Skin epidermis (tissue), 12 donors: ENCODE measurements around the gene GSG1L.

Experiments used
- H3K27ac ChIP-seq, 21 experiments: fragments of 200-600 bp; sonication (generic) in 11 of 21; one replicate each; pipeline ENCODE4 v1.5.0; 2020; ENCODE audit warnings: mild to moderate bottlenecking in 3 of 21, inconsistent platforms in 2 of 21, moderate library complexity in 2 of 21
- H3K4me3 ChIP-seq, 7 experiments: fragments of 200-600 bp; sonication (generic) in 2 of 7; one replicate each; pipeline ENCODE4 v1.5.0; 2020; ENCODE audit warnings: inconsistent platforms in 2 of 7, mild to moderate bottlenecking in 2 of 7, moderate library complexity in 1 of 7

The GSG1L gene

GRCh38 chr16:28063591-28064061, at the start of gene GSG1L:
TSS of gene GSG1L (minus strand) at chr16:28063714. CDS start at chr16:28063424, 290 bp downstream.
- H3K4me3 ChIP-seq = peak within 1 kb of the TSS in 4 of 7 experiments; percentile 11 to 37 (median 18)

DNA sequence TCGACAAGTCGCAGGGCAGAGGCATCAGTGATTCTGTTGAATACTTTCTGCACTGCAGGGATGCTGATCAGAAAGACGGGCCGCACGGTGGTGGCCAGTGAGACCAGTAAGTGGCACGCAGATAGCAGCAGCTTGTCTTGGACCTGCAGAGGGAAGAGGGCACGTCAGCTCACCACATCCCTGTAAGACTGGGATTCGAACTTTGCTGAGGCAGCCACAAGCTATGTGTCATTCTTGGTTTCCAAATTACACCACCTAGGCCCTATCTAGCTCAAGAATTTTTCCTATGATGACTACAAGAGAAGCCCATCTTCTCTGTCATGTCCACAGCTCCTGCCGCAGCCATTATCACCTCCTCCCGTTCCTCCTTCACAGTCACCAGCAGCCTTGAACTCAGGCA, 49.4 kb upstream of the GSG1L start:
- no peak overlapping the region for H3K27ac ChIP-seq
- no peak overlapping the region for H3K4me3 ChIP-seq

More at GRCh38 chr16:28063591-28064061, at the start of gene GSG1L:
- no peak within 1 kb of the TSS for H3K27ac ChIP-seq

GRCh38 chr16:28110977-28111376, 47.5 kb upstream of the GSG1L start:
- Histone ChIP-seq H3K27ac (no peak overlapping the region), H3K4me3 (no peak overlapping the region)

- peak overlapping the region in 4 of 21 experiments; percentile 10 to 44 (median 24) for H3K27ac ChIP-seq
- no peak overlapping the region for H3K4me3 ChIP-seq
Measured at GRCh38 chr16:28110479-28110878, 47.0 kb upstream of the GSG1L start.

- H3K27ac ChIP-seq = peak overlapping the region in 4 of 21 experiments; percentile 10 to 44 (median 24)
- no peak overlapping the region for H3K4me3 ChIP-seq
Measured at GRCh38 chr16:28110074-28110473, 46.6 kb upstream of the GSG1L start.

- Histone ChIP-seq H3K4me3 (no peak overlapping the region), H3K27ac (peak overlapping the region in 1 of 21 experiments; percentile 24)
Measured at GRCh38 chr16:28108590-28109247, 45.2 kb upstream of the GSG1L start.

DNA sequence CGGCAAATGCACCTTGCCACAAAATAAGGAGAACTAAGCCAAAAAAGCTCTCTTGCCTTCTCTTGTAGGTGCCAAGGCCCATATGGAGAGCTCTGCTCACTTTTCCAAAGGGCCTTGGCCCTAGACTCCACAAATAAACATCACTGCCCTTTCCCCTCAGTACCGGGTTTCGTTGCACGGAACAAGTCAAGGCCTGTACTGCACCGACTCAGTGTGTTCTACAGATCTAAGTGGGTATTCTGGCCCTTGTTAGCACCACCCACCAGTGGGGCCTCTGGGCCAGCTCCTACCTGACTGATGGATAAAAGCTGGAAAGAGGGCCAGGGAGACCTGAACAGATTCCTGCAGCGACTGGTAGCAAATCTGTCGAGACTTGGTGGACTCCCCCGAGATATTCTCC, 43.7 kb upstream of the GSG1L start:
- H3K27ac ChIP-seq = peak overlapping the region in 2 of 21 experiments; percentile 14 to 57
- H3K4me3 ChIP-seq = no peak overlapping the region

- Histone ChIP-seq H3K4me3 (no peak overlapping the region), H3K27ac (peak overlapping the region in 3 of 21 experiments; percentile 11 to 57 (median 14))
Measured at GRCh38 chr16:28106467-28107215, 43.1 kb upstream of the GSG1L start.

DNA sequence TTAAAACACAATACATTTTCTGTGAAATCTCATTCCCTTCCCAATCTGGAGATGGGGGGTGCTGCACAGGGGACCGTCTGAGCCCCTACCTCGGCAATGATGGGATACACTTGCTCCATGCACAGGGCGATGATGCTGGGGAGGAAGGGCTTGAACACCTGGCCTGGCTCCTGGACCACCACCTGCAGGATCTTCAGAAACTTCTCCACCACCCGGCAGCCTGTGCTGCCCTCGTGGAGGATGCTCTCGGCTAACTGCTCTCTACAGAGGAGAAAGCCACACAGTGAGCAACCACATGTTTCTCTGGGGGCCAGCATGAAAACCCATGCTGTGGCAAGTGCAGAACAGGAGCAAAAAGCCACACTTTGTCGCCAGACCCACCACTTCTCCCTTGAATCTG, 42.4 kb upstream of the GSG1L start:
- Histone ChIP-seq H3K4me3 (no peak overlapping the region), H3K27ac (no peak overlapping the region)

DNA sequence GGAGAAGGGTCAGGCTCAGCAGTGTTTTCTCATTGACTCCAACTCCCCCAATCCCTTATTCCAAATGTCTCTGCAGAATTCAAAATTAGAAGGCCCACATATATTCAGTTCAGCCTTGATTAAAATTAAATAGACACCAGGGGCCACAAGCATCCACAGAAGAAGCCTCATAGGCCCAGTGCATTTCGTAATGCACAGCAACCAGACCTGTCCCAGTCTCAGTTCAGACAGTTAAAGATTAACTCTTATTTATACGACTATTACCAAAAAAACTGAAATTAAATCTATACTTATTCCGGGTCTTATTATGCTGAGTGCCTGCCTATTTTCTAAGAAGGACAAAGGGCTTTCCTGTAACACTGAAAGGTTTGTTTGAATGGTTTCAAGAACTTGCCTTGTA, 41.8 kb upstream of the GSG1L start:
- Histone ChIP-seq H3K27ac (no peak overlapping the region), H3K4me3 (no peak overlapping the region)

GRCh38 chr16:28104404-28104803, 40.9 kb upstream of the GSG1L start:
- Histone ChIP-seq H3K27ac (no peak overlapping the region), H3K4me3 (no peak overlapping the region)

GRCh38 chr16:28103516-28104170, 40.1 kb upstream of the GSG1L start:
- Histone ChIP-seq H3K4me3 (no peak overlapping the region), H3K27ac (no peak overlapping the region)

- Histone ChIP-seq H3K4me3 (no peak overlapping the region), H3K27ac (no peak overlapping the region)
Measured at GRCh38 chr16:28101533-28101890, 38.0 kb upstream of the GSG1L start.

GRCh38 chr16:28100810-28101532, 37.5 kb upstream of the GSG1L start:
- no peak overlapping the region for H3K27ac ChIP-seq

GRCh38 chr16:28098959-28099945, 35.7 kb upstream of the GSG1L start:
- Histone ChIP-seq H3K4me3 (no peak overlapping the region), H3K27ac (no peak overlapping the region)

More at GRCh38 chr16:28100810-28101532, 37.5 kb upstream of the GSG1L start:
- no peak overlapping the region for H3K4me3 ChIP-seq

- Histone ChIP-seq H3K4me3 (no peak overlapping the region), H3K27ac (no peak overlapping the region)
Measured at GRCh38 chr16:28098171-28098958, 34.9 kb upstream of the GSG1L start.

- H3K4me3 ChIP-seq = no peak overlapping the region
- no peak overlapping the region for H3K27ac ChIP-seq
Measured at GRCh38 chr16:28096983-28097899, 33.7 kb upstream of the GSG1L start.
